NCI-H2227 treated with DMSO at 0.1 percent for 48 hours (cell line): ENCODE data around the gene CYP4F11.
"Not testable (repeated sequence)": the region's sequence is repeated elsewhere in the genome, so short reads cannot be mapped to it uniquely, and the experiment has no call there.

Experiments used
- DNase-seq: peaks from one replicate; lab custom pipeline; 2025; lab: John Stamatoyannopoulos, UW

CYP4F11 gene

GRCh38 chr19:15934332-15935078, at the start of gene CYP4F11:
Gene CYP4F11 (minus strand): TSS chr19:15934529. CDS start chr19:15934408, 121 bp downstream.
- no peak for DNase-seq

GRCh38 chr19:15979293-15979692, 45.0 kb upstream of the CYP4F11 start:
- no peak for DNase-seq

- DNase-seq: no peak
These were observed 43.4 kb upstream of the CYP4F11 start for GRCh38 chr19:15977690-15978089.

- no peak for DNase-seq
These were observed 42.7 kb upstream of the CYP4F11 start for GRCh38 chr19:15976836-15977689.

- DNase-seq: no peak
These were observed 40.5 kb upstream of the CYP4F11 start for GRCh38 chr19:15974856-15975255.

GRCh38 chr19:15972043-15972442, 37.7 kb upstream of the CYP4F11 start:
- not testable (repeated sequence) for DNase-seq

GRCh38 chr19:15971224-15971780, 37.0 kb upstream of the CYP4F11 start:
- DNase-seq: no peak

- DNase-seq: no peak
These were observed 29.9 kb upstream of the CYP4F11 start for GRCh38 chr19:15964231-15964630.

GRCh38 chr19:15962319-15962718, 28.0 kb upstream of the CYP4F11 start:
- no peak for DNase-seq

- no peak for DNase-seq
These were observed 20.5 kb upstream of the CYP4F11 start for GRCh38 chr19:15954820-15955219.

GRCh38 chr19:15948223-15949058, 14.1 kb upstream of the CYP4F11 start, which contains the start of gene OR10H4:
Gene OR10H4 (plus strand): TSS chr19:15949008. CDS start chr19:15949008, 0 bp downstream.
- DNase-seq: no peak

- no peak for DNase-seq
These were observed 11.0 kb upstream of the CYP4F11 start for GRCh38 chr19:15945301-15945700.

- no peak for DNase-seq
These were observed 10.1 kb upstream of the CYP4F11 start for GRCh38 chr19:15944401-15944800.

- DNase-seq: no peak
These were observed 3.4 kb upstream of the CYP4F11 start for GRCh38 chr19:15937771-15938170.

- no peak for DNase-seq
These were observed 2.6 kb upstream of the CYP4F11 start for GRCh38 chr19:15936950-15937349.

GRCh38 chr19:15936173-15936572, 1.8 kb upstream of the CYP4F11 start:
- no peak for DNase-seq

GRCh38 chr19:15935167-15935702, 906 bp upstream of the CYP4F11 start:
- DNase-seq: no peak

- DNase-seq: not testable (repeated sequence)
These were observed 483 bp downstream of the CYP4F11 start for GRCh38 chr19:15933761-15934331.

- DNase-seq: no peak
These were observed 6.0 kb downstream of the CYP4F11 start for GRCh38 chr19:15928321-15928720.

- no peak for DNase-seq
These were observed 7.8 kb downstream of the CYP4F11 start for GRCh38 chr19:15926484-15926883.

GRCh38 chr19:15923702-15924101, 10.6 kb downstream of the CYP4F11 start:
- DNase-seq: no peak
